ENCODE data around the gene MDH1B.

- TF ChIP-seq CTCF (conservative IDR thresholded peaks at IDR 0.05) (no peak), EZH2 (IDR thresholded peaks at IDR 0.05; ENCODE audit: low read depth) (no peak)
Measured at GRCh38 chr2:206764673-206765241, 371 bp downstream of the MDH1B start.

Data from PC-9 (cell line).